Measurements from ENCODE around the gene STIMATE. TPM values are rescaled to one million over a fixed set of nuclear protein-coding genes. Genes with fewer than 3 reads are reported as not detected.

STIMATE gene
- total and polyA plus RNA-seq, 2 experiments from 2014 or later, result 11.2 to 23.6 TPM

- Mint-ChIP-seq H3K4me1 (peaks cover 30% of the 10 kb centered on the region), H3K27me3 (ENCODE audit: insufficient read depth, low read depth, poor library complexity) (no peaks in the 10 kb centered on the region), H3K36me3 (ENCODE audit: low read depth) (peaks cover under 1% of the 10 kb centered on the region; the same call in 2 of the 3 replicates), H3K9me3 (no peaks in the 10 kb centered on the region), H3K4me3 (no peak overlapping the region), H3K27ac (no peak overlapping the region; the same call in 1 of the 2 replicates)
- no peaks in the 10 kb centered on the region for H3F3A ChIP-seq (replicated peaks; ENCODE audit: low read depth)
- no peak for ATAC-seq
- H3K4me1 ChIP-seq (ENCODE audit: insufficient read depth), result peaks cover 7% of the 10 kb centered on the region
- no peaks in the 10 kb centered on the region for H3K36me3 ChIP-seq (ENCODE audit: insufficient read depth)
- TF ChIP-seq, protein P1, sequence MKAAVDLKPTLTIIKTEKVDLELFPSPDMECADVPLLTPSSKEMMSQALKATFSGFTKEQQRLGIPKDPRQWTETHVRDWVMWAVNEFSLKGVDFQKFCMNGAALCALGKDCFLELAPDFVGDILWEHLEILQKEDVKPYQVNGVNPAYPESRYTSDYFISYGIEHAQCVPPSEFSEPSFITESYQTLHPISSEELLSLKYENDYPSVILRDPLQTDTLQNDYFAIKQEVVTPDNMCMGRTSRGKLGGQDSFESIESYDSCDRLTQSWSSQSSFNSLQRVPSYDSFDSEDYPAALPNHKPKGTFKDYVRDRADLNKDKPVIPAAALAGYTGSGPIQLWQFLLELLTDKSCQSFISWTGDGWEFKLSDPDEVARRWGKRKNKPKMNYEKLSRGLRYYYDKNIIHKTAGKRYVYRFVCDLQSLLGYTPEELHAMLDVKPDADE (IDR thresholded peaks at IDR 0.05), result no peak
- TF ChIP-seq STAT1 (IDR thresholded peaks at IDR 0.05; ENCODE audit: unreplicated experiment), result no peak
- TF ChIP-seq, protein P2, sequence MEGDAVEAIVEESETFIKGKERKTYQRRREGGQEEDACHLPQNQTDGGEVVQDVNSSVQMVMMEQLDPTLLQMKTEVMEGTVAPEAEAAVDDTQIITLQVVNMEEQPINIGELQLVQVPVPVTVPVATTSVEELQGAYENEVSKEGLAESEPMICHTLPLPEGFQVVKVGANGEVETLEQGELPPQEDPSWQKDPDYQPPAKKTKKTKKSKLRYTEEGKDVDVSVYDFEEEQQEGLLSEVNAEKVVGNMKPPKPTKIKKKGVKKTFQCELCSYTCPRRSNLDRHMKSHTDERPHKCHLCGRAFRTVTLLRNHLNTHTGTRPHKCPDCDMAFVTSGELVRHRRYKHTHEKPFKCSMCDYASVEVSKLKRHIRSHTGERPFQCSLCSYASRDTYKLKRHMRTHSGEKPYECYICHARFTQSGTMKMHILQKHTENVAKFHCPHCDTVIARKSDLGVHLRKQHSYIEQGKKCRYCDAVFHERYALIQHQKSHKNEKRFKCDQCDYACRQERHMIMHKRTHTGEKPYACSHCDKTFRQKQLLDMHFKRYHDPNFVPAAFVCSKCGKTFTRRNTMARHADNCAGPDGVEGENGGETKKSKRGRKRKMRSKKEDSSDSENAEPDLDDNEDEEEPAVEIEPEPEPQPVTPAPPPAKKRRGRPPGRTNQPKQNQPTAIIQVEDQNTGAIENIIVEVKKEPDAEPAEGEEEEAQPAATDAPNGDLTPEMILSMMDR (conservative IDR thresholded peaks at IDR 0.05; ENCODE audit: low read depth in 2 of 2), result no peak
- TF ChIP-seq ZNF331 (CRISPR knock-in tag; IDR thresholded peaks at IDR 0.05; ENCODE audit: low read depth), result no peak
- no peak overlapping the region for H3K4me2 ChIP-seq
- H3K27ac ChIP-seq (ENCODE audit: low read depth), result no peak overlapping the region
- H3K9me2 ChIP-seq (ENCODE audit: insufficient read depth), result no peaks in the 10 kb centered on the region
- no peaks in the 10 kb centered on the region for H3K27me3 ChIP-seq (ENCODE audit: insufficient read depth)
- H4K20me1 ChIP-seq (replicated peaks; ENCODE audit: insufficient read depth), result no peaks in the 10 kb centered on the region; the same call in 1 of the 2 replicates
- DNase-seq (ENCODE audit: low spot score), result no peak
- no peak overlapping the region for H3K4me3 ChIP-seq
- H3K79me2 ChIP-seq (replicated peaks; ENCODE audit: insufficient read depth), result peaks cover 13% of the 10 kb centered on the region
- H2AFZ ChIP-seq, result no peak overlapping the region
These were observed 25.6 kb downstream of the STIMATE start for GRCh38 chr3:52871761-52872160.

DNA sequence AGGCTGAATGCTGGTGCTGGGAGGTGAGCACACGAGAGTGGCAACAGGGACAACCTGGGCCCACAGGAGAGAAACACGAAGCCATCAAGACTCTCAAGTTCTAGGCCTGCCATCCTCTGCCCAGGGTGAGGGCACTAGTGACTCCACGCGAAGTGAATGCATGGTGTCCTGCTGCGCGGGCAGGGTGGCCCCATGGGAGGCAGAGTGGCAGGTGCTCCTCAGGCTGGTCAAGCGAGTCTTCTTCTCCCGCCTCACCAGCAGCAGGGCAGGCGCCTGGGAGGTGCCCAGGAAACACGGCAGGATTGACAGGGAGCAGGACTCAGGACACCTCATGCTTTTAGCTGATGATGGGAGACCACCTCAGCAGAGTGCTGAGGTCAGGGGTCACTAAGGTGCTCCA lies 26.9 kb downstream of the STIMATE start:
- Mint-ChIP-seq H3K4me3 (no peak overlapping the region), H3K36me3 (ENCODE audit: low read depth) (peaks cover 12% of the 10 kb centered on the region), H3K4me1 (peaks cover 22% of the 10 kb centered on the region), H3K27ac (no peak overlapping the region), H3K27me3 (ENCODE audit: insufficient read depth, low read depth, poor library complexity) (no peaks in the 10 kb centered on the region), H3K9me3 (peaks cover 5% of the 10 kb centered on the region; the same call in 1 of the 3 replicates)
- no peak for TF ChIP-seq ZNF462 (CRISPR knock-in tag; IDR thresholded peaks at IDR 0.05)
- TF ChIP-seq POLR2AphosphoS5 (IDR thresholded peaks at IDR 0.05; ENCODE audit: low read depth), result no peak
- no peak for TF ChIP-seq STAT1 (IDR thresholded peaks at IDR 0.05; ENCODE audit: unreplicated experiment)
- no peak for TF ChIP-seq EZH2 (IDR thresholded peaks at IDR 0.05; ENCODE audit: low read depth, unreplicated experiment)
- ATAC-seq (no peak), DNase-seq (ENCODE audit: low spot score) (no peak)
- no peak overlapping the region for H3K4me3 ChIP-seq
- H3F3A ChIP-seq (replicated peaks; ENCODE audit: low read depth), result no peaks in the 10 kb centered on the region
- no peaks in the 10 kb centered on the region for H3K27me3 ChIP-seq (ENCODE audit: insufficient read depth)
- H3K4me1 ChIP-seq (ENCODE audit: insufficient read depth), result peaks cover 1% of the 10 kb centered on the region
- no peaks in the 10 kb centered on the region; the same call in 1 of the 2 replicates for H4K20me1 ChIP-seq (replicated peaks; ENCODE audit: insufficient read depth)
- no peaks in the 10 kb centered on the region for H3K9me2 ChIP-seq (ENCODE audit: insufficient read depth)
- no peak overlapping the region for H3K4me2 ChIP-seq
- no peak overlapping the region for H2AFZ ChIP-seq
- no peaks in the 10 kb centered on the region for H3K36me3 ChIP-seq (ENCODE audit: insufficient read depth)
- peaks cover 5% of the 10 kb centered on the region for H3K79me2 ChIP-seq (replicated peaks; ENCODE audit: insufficient read depth)
- no peak overlapping the region for H3K27ac ChIP-seq (ENCODE audit: low read depth)

All from GM23338 (cell line).